ENCODE measurements around the gene THBS3.

Gene THBS3

GRCh38 chr1:155186794-155187455 is 20.8 kb downstream of the THBS3 start:
- DNase-seq = no peak

GRCh38 chr1:155186067-155186793 is 21.5 kb downstream of the THBS3 start:
- DNase-seq = no peak

- DNase-seq = no peak
Measured at GRCh38 chr1:155185783-155186066, 22.0 kb downstream of the THBS3 start.

GRCh38 chr1:155184835-155185782 is 22.6 kb downstream of the THBS3 start:
- DNase-seq = no peak

GRCh38 chr1:155184351-155184811 is 23.3 kb downstream of the THBS3 start:
- no peak for DNase-seq

GRCh38 chr1:155183775-155184221 is 23.9 kb downstream of the THBS3 start:
- no peak for DNase-seq

- no peak for DNase-seq
Measured at GRCh38 chr1:155182052-155182550, 25.6 kb downstream of the THBS3 start.

- DNase-seq = no peak
Measured at GRCh38 chr1:155181371-155182051, 26.2 kb downstream of the THBS3 start.

- no peak for DNase-seq
Measured at GRCh38 chr1:155179112-155180031, 28.3 kb downstream of the THBS3 start.

- no peak for DNase-seq
Measured at GRCh38 chr1:155178441-155179111, 29.1 kb downstream of the THBS3 start.

- DNase-seq = no peak
Measured at GRCh38 chr1:155177918-155178281, 29.8 kb downstream of the THBS3 start.

GRCh38 chr1:155177192-155177917 is 30.3 kb downstream of the THBS3 start:
- no peak for DNase-seq

- DNase-seq = peak; percentile 92
Measured at GRCh38 chr1:155176544-155177071, 31.1 kb downstream of the THBS3 start.

- DNase-seq = peak; percentile 41
Measured at GRCh38 chr1:155175927-155176371, 31.7 kb downstream of the THBS3 start.

- DNase-seq = no peak
Measured at GRCh38 chr1:155175281-155175926, 32.3 kb downstream of the THBS3 start.

GRCh38 chr1:155174324-155175280 is 33.1 kb downstream of the THBS3 start:
- DNase-seq = peak; percentile 62

GRCh38 chr1:155173478-155174323 is 34.0 kb downstream of the THBS3 start, which contains the start of gene TRIM46:
Gene TRIM46, plus strand, starts transcription at chr1:155173849. Its CDS starts 118 bp downstream, at chr1:155173967.
- DNase-seq = peak; percentile 82
